A549 (cell line): ENCODE measurements around the gene MAPRE3.

Experiments used
- POLR2A ChIP-seq: IDR thresholded peaks from 2 replicates; pipeline ENCODE4 v1.6.1; 2012; ENCODE audit warnings: mild to moderate bottlenecking, low read length
- TF ChIP-seq, protein P1 (sequence below): fragments of >200 bp; sonication (Bioruptor Twin); formaldehyde crosslinking; IDR thresholded peaks from 3 replicates; pipeline ENCODE4 v1.5.1; 2016

DNA sequence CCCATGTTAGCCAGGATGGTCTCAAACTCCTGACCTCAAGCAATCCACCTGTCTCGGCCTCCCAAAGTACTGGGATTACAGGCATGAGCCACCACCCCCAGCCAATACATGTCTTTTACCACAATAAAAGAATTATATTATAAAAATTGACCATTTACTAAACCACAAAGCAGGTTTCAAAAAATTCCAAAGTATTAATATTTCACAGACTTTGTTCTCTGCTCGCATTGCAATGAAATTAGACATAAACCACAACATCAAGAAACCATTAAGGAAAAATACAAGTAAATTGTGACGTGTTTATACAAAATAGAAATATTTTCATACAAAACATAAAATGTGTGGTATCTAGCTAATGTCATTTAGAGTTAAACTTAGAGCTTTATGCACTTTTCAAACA lies 13.4 kb upstream of the MAPRE3 start:
- TF ChIP-seq POLR2A: no peak
- TF ChIP-seq, protein P1, sequence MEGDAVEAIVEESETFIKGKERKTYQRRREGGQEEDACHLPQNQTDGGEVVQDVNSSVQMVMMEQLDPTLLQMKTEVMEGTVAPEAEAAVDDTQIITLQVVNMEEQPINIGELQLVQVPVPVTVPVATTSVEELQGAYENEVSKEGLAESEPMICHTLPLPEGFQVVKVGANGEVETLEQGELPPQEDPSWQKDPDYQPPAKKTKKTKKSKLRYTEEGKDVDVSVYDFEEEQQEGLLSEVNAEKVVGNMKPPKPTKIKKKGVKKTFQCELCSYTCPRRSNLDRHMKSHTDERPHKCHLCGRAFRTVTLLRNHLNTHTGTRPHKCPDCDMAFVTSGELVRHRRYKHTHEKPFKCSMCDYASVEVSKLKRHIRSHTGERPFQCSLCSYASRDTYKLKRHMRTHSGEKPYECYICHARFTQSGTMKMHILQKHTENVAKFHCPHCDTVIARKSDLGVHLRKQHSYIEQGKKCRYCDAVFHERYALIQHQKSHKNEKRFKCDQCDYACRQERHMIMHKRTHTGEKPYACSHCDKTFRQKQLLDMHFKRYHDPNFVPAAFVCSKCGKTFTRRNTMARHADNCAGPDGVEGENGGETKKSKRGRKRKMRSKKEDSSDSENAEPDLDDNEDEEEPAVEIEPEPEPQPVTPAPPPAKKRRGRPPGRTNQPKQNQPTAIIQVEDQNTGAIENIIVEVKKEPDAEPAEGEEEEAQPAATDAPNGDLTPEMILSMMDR: no peak
